ENCODE data around the gene ACE2. TPM values are rescaled to one million over a fixed set of nuclear protein-coding genes. Genes with fewer than 3 reads are reported as not detected.
A peak's percentile ranks its signal among the peaks of the same experiment; 100 is the strongest.

The ACE2 gene
- total and polyA plus RNA-seq, 2 experiments from 2014 or later, result 16.5 to 49.9 TPM

- Histone ChIP-seq H2AFZ (no peak overlapping the region), H3K36me3 (replicated peaks; ENCODE audit: insufficient read depth, low read depth) (no peaks in the 10 kb centered on the region), H3K4me1 (ENCODE audit: insufficient read depth) (peaks cover 43% of the 10 kb centered on the region), H3K79me2 (no peaks in the 10 kb centered on the region), H3K27ac (no peak overlapping the region), H3K9me3 (ENCODE audit: low read depth) (no peaks in the 10 kb centered on the region), H3K4me3 (no peak overlapping the region), H3K9me2 (replicated peaks; ENCODE audit: insufficient read depth) (no peaks in the 10 kb centered on the region), H3K27me3 (no peaks in the 10 kb centered on the region), H4K20me1 (ENCODE audit: insufficient read depth, poor library complexity, severe bottlenecking) (no peaks in the 10 kb centered on the region), H3K4me2 (no peak overlapping the region)
- DNase-seq (ENCODE audit: low spot score), result no peak
- TF ChIP-seq EZH2 (IDR thresholded peaks at IDR 0.05; ENCODE audit: borderline replicate concordance) (no peak), EZH2phosphoT487 (IDR thresholded peaks at IDR 0.05; ENCODE audit: low read depth, severe bottlenecking, unreplicated experiment) (no peak), CTCF (IDR thresholded peaks at IDR 0.05; ENCODE audit: poor library complexity) (no peak)
- 81% methylated on average over 5 of the region's 5 CpGs for WGBS (ENCODE audit: low lambda C conversion rate, missing lambda C conversion rate)
These were observed 2.0 kb upstream of the ACE2 start for GRCh38 chrX:15602761-15603160.

- Histone ChIP-seq H4K20me1 (ENCODE audit: insufficient read depth, poor library complexity, severe bottlenecking) (no peaks in the 10 kb centered on the region), H3K27ac (peak overlapping the region; percentile 63), H3K79me2 (no peaks in the 10 kb centered on the region), H3K27me3 (no peaks in the 10 kb centered on the region), H3K36me3 (replicated peaks; ENCODE audit: insufficient read depth, low read depth) (no peaks in the 10 kb centered on the region), H3K9me3 (ENCODE audit: low read depth) (no peaks in the 10 kb centered on the region), H3K9me2 (replicated peaks; ENCODE audit: insufficient read depth) (no peaks in the 10 kb centered on the region), H3K4me2 (no peak overlapping the region), H3K4me1 (ENCODE audit: insufficient read depth) (peaks cover 40% of the 10 kb centered on the region), H3K4me3 (no peak overlapping the region), H2AFZ (no peak overlapping the region)
- DNase-seq (ENCODE audit: low spot score), result peak; percentile 20
- TF ChIP-seq CTCF (IDR thresholded peaks at IDR 0.05; ENCODE audit: poor library complexity) (no peak), EZH2phosphoT487 (IDR thresholded peaks at IDR 0.05; ENCODE audit: low read depth, severe bottlenecking, unreplicated experiment) (no peak), EZH2 (IDR thresholded peaks at IDR 0.05; ENCODE audit: borderline replicate concordance) (no peak)
- WGBS (ENCODE audit: low lambda C conversion rate, missing lambda C conversion rate), result 80% methylated on average over 3 of the region's 3 CpGs
These were observed 1.2 kb upstream of the ACE2 start for GRCh38 chrX:15601932-15602331.

- no peaks in the 10 kb centered on the region for H3K36me3 ChIP-seq (replicated peaks; ENCODE audit: insufficient read depth, low read depth)
- peak overlapping the region; percentile 9 for H3K4me2 ChIP-seq
- H3K79me2 ChIP-seq, result no peaks in the 10 kb centered on the region
- no peak overlapping the region for H2AFZ ChIP-seq
- H4K20me1 ChIP-seq (ENCODE audit: insufficient read depth, poor library complexity, severe bottlenecking), result no peaks in the 10 kb centered on the region
- no peaks in the 10 kb centered on the region for H3K27me3 ChIP-seq
- no peaks in the 10 kb centered on the region for H3K9me2 ChIP-seq (replicated peaks; ENCODE audit: insufficient read depth)
- H3K4me1 ChIP-seq (ENCODE audit: insufficient read depth), result peaks cover 22% of the 10 kb centered on the region
- DNase-seq (ENCODE audit: low spot score), result no peak
- TF ChIP-seq EZH2 (IDR thresholded peaks at IDR 0.05; ENCODE audit: borderline replicate concordance) (no peak), CTCF (IDR thresholded peaks at IDR 0.05; ENCODE audit: poor library complexity) (no peak), EZH2phosphoT487 (IDR thresholded peaks at IDR 0.05; ENCODE audit: low read depth, severe bottlenecking, unreplicated experiment) (no peak)
- H3K9me3 ChIP-seq (ENCODE audit: low read depth), result no peaks in the 10 kb centered on the region
- H3K27ac ChIP-seq, result no peak overlapping the region
- H3K4me3 ChIP-seq, result no peak overlapping the region
These were observed 711 bp downstream of the ACE2 start for GRCh38 chrX:15600049-15600448.

- TF ChIP-seq EZH2phosphoT487 (IDR thresholded peaks at IDR 0.05; ENCODE audit: low read depth, severe bottlenecking, unreplicated experiment), result no peak
- TF ChIP-seq CTCF (IDR thresholded peaks at IDR 0.05; ENCODE audit: poor library complexity), result no peak
- TF ChIP-seq EZH2 (IDR thresholded peaks at IDR 0.05; ENCODE audit: borderline replicate concordance), result no peak
- Histone ChIP-seq H3K4me1 (ENCODE audit: insufficient read depth) (peaks cover 16% of the 10 kb centered on the region), H4K20me1 (ENCODE audit: insufficient read depth, poor library complexity, severe bottlenecking) (no peaks in the 10 kb centered on the region), H3K9me3 (ENCODE audit: low read depth) (no peaks in the 10 kb centered on the region), H3K4me2 (no peak overlapping the region), H3K4me3 (no peak overlapping the region), H3K27me3 (no peaks in the 10 kb centered on the region), H2AFZ (no peak overlapping the region), H3K27ac (no peak overlapping the region), H3K79me2 (no peaks in the 10 kb centered on the region), H3K36me3 (replicated peaks; ENCODE audit: insufficient read depth, low read depth) (no peaks in the 10 kb centered on the region), H3K9me2 (replicated peaks; ENCODE audit: insufficient read depth) (no peaks in the 10 kb centered on the region)
- 97% methylated on average over 4 of the region's 4 CpGs for WGBS (ENCODE audit: low lambda C conversion rate, missing lambda C conversion rate)
- no peak for DNase-seq (ENCODE audit: low spot score)
These were observed 1.3 kb downstream of the ACE2 start for GRCh38 chrX:15599461-15599860.

Data from hepatocyte (in vitro differentiated cells).